ENCODE results near the gene RIPK4.

RIPK4 gene

GRCh38 chr21:41766883-41767605 lies at the start of gene RIPK4:
Gene RIPK4 (minus strand): TSS chr21:41767052. CDS start chr21:41767041, 11 bp downstream.
- DNase-seq, result peak; percentile 63

GRCh38 chr21:41815652-41816582 lies 49.1 kb upstream of the RIPK4 start:
- DNase-seq, result no peak

GRCh38 chr21:41813226-41813625 lies 46.4 kb upstream of the RIPK4 start:
- DNase-seq, result no peak

- no peak for DNase-seq
These were observed 45.8 kb upstream of the RIPK4 start for GRCh38 chr21:41812679-41813078.

- no peak for DNase-seq
These were observed 43.7 kb upstream of the RIPK4 start for GRCh38 chr21:41810597-41810932.

GRCh38 chr21:41809891-41810596 lies 43.2 kb upstream of the RIPK4 start:
- DNase-seq, result no peak

GRCh38 chr21:41808846-41809245 lies 42.0 kb upstream of the RIPK4 start:
- DNase-seq, result no peak

- no peak for DNase-seq
These were observed 41.2 kb upstream of the RIPK4 start for GRCh38 chr21:41808094-41808493.

GRCh38 chr21:41806773-41807172 lies 39.9 kb upstream of the RIPK4 start:
- DNase-seq, result no peak

GRCh38 chr21:41805643-41806042 lies 38.8 kb upstream of the RIPK4 start:
- no peak for DNase-seq

GRCh38 chr21:41805038-41805437 lies 38.2 kb upstream of the RIPK4 start:
- DNase-seq, result no peak

GRCh38 chr21:41804381-41804780 lies 37.5 kb upstream of the RIPK4 start:
- no peak for DNase-seq

GRCh38 chr21:41803316-41803715 lies 36.5 kb upstream of the RIPK4 start:
- no peak for DNase-seq

- DNase-seq, result no peak
These were observed 35.8 kb upstream of the RIPK4 start for GRCh38 chr21:41802684-41803083.

- DNase-seq, result no peak
These were observed 35.3 kb upstream of the RIPK4 start for GRCh38 chr21:41802198-41802584.

GRCh38 chr21:41801321-41802197 lies 34.7 kb upstream of the RIPK4 start:
- DNase-seq, result no peak

- no peak for DNase-seq
These were observed 33.8 kb upstream of the RIPK4 start for GRCh38 chr21:41800425-41801320.

- no peak for DNase-seq
These were observed 32.9 kb upstream of the RIPK4 start for GRCh38 chr21:41799763-41800162.

- no peak for DNase-seq
These were observed 31.5 kb upstream of the RIPK4 start for GRCh38 chr21:41798326-41798725.

- no peak for DNase-seq
These were observed 29.7 kb upstream of the RIPK4 start for GRCh38 chr21:41796476-41797080.

- DNase-seq, result no peak
These were observed 28.9 kb upstream of the RIPK4 start for GRCh38 chr21:41795726-41796125.

All from activated CD8-positive, alpha-beta memory T cell treated with anti-CD3 and anti-CD28 coated beads, Interleukin-2, amount 50 U/mL, for 4 hours (primary cell).